ENCODE data around the gene PRR23B.

DNA sequence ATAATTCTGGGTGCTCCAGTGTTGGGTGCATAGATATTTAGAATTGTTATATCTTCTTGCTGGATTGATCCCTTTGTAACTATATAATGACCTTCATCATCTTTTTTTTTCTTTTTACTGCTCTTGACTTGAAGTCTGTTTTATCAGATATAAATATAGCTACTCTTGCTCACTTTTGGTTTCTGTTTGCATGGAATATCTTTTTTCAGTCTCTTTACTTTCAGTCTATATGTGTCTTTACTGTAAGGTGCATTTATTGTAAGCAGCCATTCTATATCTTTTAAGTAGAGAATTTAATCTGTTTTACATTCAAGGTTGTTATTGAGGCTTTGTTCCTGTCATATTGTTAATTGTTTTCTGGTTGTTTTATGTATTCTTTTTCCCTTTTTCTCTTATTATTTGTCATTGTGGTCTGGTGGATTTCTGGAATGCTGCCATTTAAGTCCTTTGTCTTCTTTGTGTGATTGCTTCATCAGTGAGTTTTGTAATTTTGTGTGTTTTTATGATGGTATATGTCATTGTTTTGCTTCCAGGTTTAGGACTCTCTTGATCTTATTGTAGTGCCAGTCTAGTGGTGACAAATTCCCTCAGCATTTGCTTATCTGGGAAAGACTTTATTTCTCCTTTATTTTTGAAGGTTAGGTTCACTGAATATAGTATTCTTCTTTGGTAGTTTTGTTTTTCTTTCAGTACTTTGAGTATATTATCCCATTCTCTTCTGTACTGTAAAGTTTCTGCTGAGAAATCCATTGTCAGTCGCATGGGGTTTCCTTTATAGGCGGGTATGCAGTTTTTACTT, 32.3 kb upstream of the PRR23B start:
- TF ChIP-seq POLR2AphosphoS5 (IDR thresholded peaks at IDR 0.05; ENCODE audit: borderline replicate concordance, low read depth, low read length) (no peak), FOXP2 (optimal IDR thresholded peaks at IDR 0.05; ENCODE audit: control extremely low read depth, extremely low read length, insufficient read depth) (no peak)

Data from SK-N-MC (cell line).